Esophagus squamous epithelium (tissue), 5 donors: ENCODE results near the gene ABHD4. TPM values are rescaled to one million over a fixed set of nuclear protein-coding genes. Genes with fewer than 3 reads are reported as not detected.

Source experiments
- DNase-seq: peaks from one replicate; lab custom pipeline; 2025; lab: John Stamatoyannopoulos, UW
- H3K27ac ChIP-seq, 4 donors: fragments of 200-600 bp; sonication (generic); one replicate each; pipeline ENCODE4 v1.5.1; 2016 to 2019; ENCODE audit warnings: mild to moderate bottlenecking in 1 of 4
- H3K27me3 ChIP-seq, 4 donors: fragments of 200-600 bp; sonication (generic); 1 replicate in 3 of 4; 2 replicates in 1 of 4; pipeline versions ENCODE4 v1.5.1 to v1.6.0; 2017 to 2021; ENCODE audit warnings: antibody characterized with exemption in 1 of 4
- H3K36me3 ChIP-seq, 3 donors: fragments of 200-600 bp; sonication (generic); one replicate each; pipeline ENCODE4 v1.5.1; 2016 to 2019
- H3K4me1 ChIP-seq, 3 donors: fragments of 200-600 bp; sonication (generic); one replicate each; pipeline ENCODE4 v1.5.1; 2017 to 2019
- H3K4me3 ChIP-seq, 4 donors: fragments of 200-600 bp; sonication (generic); 1 replicate in 3 of 4; 2 replicates in 1 of 4; pipeline ENCODE4 v1.5.1; 2016 to 2019; ENCODE audit warnings: mild to moderate bottlenecking in 2 of 4, moderate library complexity in 1 of 4
- H3K9me3 ChIP-seq, 3 donors: fragments of 200-600 bp; sonication (generic); one replicate each; pipeline ENCODE4 v1.5.1; 2016 to 2019
- CTCF ChIP-seq, 6 experiments: fragments of 450-650 bp in 4 of 6; fragments of 200-600 bp in 2 of 6; sonication (generic) in 2 of 6; IDR thresholded peaks; one replicate each; pipeline ENCODE4 v1.5.1; 2016 to 2019; ENCODE audit warnings: antibody characterized with exemption in 6 of 6, mild to moderate bottlenecking in 4 of 6, moderate library complexity in 4 of 6
- POLR2A ChIP-seq, 4 donors: fragments of 450-650 bp; IDR thresholded peaks; one replicate each; pipeline ENCODE4 v1.6.1; 2017; ENCODE audit warnings: antibody characterized with exemption in 4 of 4, mild to moderate bottlenecking in 4 of 4, moderate library complexity in 3 of 4
- WGBS, 2 donors: methylation state at CpG; one replicate each; pipeline ENCODE4 v1.1.5; 2018; 5-methylcytosine and 5-hydroxymethylcytosine counted together
- intact Hi-C: fragments of 100-400 bp; cut with DNase I; formaldehyde crosslinking; loops from one replicate; pipeline ENCODE4 v1.15.0; 2022
- total RNA-seq, 4 donors: library from RNA; depleted of rRNA; stranded (reverse); fragments of >200 nt; gene quantifications; one replicate each; pipeline ENCODE4 v1.1.0, GENCODE V29; 2016
- donor health status: DM: yes; HTN: yes; CAD: no.

ABHD4 gene
- total RNA-seq, 4 donors from 2014 or later = 22.9 to 45.4 (median 30.1) TPM

- no peaks in the 10 kb centered on the region for H3K9me3 ChIP-seq
- intact Hi-C loops = loop anchor here (10.0 kb wide), 1 partner anchor 238 kb away; the partner anchor contains the start of gene MMP14
- H3K4me1 ChIP-seq = peaks cover 8 to 37% (median 15%) of the 10 kb centered on the region in 3 donors
- DNase-seq = no peak
- WGBS, 2 donors = 88 to 89% methylated on average over 3 of the region's 3 CpGs
- no peak overlapping the region for H3K4me3 ChIP-seq
- H3K36me3 ChIP-seq = peaks cover 0 to 3% (median under 1%) of the 10 kb centered on the region in 3 donors
- no peak for TF ChIP-seq CTCF (IDR thresholded peaks at IDR 0.05)
- TF ChIP-seq POLR2A (IDR thresholded peaks at IDR 0.05) = no peak
- H3K27ac ChIP-seq = no peak overlapping the region
- peaks cover 0 to 9% (median 0%) of the 10 kb centered on the region in 4 donors for H3K27me3 ChIP-seq
These were observed 1.7 kb upstream of the ABHD4 start for GRCh38 chr14:22596354-22596879.

DNA sequence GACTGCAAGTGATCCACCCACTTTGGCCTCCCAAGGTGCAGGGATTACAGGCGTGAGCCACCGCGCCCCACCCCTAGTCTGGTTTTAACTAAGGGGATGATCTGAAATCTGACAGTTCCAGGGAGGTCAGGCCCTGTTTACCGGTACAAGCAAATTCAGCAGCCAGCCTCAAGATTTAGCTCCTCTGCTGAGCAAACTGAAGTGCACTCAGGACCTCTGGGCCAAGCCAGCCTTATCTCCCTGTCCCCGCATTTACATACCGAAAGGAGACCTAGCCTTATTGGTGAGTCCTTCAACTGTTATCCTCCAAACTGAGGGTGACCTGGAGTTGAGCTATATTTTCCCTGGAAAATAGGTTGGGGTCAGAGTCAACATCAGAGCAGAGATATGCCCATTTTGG lies 835 bp upstream of the ABHD4 start:
- Histone ChIP-seq H3K9me3 (no peaks in the 10 kb centered on the region), H3K27me3 (peaks cover 0 to 9% (median 0%) of the 10 kb centered on the region in 4 donors), H3K4me3 (peak overlapping the region in 1 of 4 donors; percentile 92), H3K4me1 (peaks cover 8 to 45% (median 15%) of the 10 kb centered on the region in 3 donors), H3K27ac (peak overlapping the region in 2 of 4 donors; percentile 92 to 95), H3K36me3 (peaks cover 0 to 11% (median 9%) of the 10 kb centered on the region in 3 donors)
- intact Hi-C loops = loop anchor here (10.0 kb wide), 1 partner anchor 238 kb away; the partner anchor contains the start of gene MMP14
- DNase-seq = no peak
- 86 to 93% methylated on average over 4 to 6 of the region's 6 CpGs for WGBS, 2 donors
- no peak for TF ChIP-seq CTCF (IDR thresholded peaks at IDR 0.05)
- no peak for TF ChIP-seq POLR2A (IDR thresholded peaks at IDR 0.05)

DNA sequence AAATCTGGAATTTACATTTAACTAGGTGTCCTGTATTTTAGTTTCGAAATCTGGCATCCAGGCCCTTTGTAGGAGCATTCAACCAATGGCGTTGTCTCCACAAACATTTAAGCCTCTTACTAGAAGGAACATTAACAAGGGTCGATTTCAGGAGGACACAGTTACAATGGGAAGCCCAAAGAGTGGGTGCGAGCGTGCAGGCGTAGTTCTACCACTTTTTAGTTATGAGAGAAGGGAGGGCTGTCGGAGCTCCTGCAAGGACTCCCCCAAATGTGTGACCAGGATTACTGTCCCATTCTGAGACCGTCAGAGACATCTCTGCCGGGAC lies 365 bp upstream of the ABHD4 start:
- Histone ChIP-seq H3K36me3 (peaks cover 0 to 16% (median 13%) of the 10 kb centered on the region in 3 donors), H3K4me3 (peak overlapping the region; percentile 50 to 92 (median 87))

DNA sequence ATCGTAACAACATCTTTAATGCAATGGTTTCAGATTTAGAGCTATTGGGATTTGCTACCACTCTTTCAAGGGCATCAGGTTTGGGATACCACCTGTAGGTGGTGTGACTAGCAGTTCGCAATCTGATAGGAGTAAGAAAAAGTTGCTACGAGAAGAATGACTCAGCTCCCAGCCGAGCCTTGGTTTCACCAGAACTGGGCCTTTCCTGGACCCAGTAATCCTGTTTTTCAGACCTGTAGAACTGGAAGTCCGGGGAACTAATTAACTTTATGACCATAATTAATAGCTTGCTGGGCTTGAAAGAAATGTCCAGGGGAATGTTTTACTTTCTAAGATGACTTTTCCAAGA lies 770 bp downstream of the ABHD4 start:
- Histone ChIP-seq H3K9me3 (no peaks in the 10 kb centered on the region), H3K27me3 (no peaks in the 10 kb centered on the region), H3K4me3 (peak overlapping the region; percentile 50 to 92 (median 87)), H3K36me3 (peaks cover 6 to 27% (median 25%) of the 10 kb centered on the region in 3 donors), H3K27ac (peak overlapping the region; percentile 90 to 98 (median 94)), H3K4me1 (peaks cover 8 to 54% (median 15%) of the 10 kb centered on the region in 3 donors)
- TF ChIP-seq CTCF (IDR thresholded peaks at IDR 0.05) (peak in 3 of 6 experiments; percentile 21 to 38 (median 31)), POLR2A (IDR thresholded peaks at IDR 0.05) (peak in 1 of 4 donors; percentile 25)
- intact Hi-C loops = loop anchor here (10.0 kb wide), 1 partner anchor 236 kb away; the partner anchor contains the start of gene MMP14
- DNase-seq = no peak
- 0 to 2% methylated on average over 5 of the region's 5 CpGs for WGBS, 2 donors

More for the DNA sequence above, 365 bp upstream of the ABHD4 start:
- TF ChIP-seq POLR2A (IDR thresholded peaks at IDR 0.05) (no peak), CTCF (IDR thresholded peaks at IDR 0.05) (no peak)
- H3K9me3 ChIP-seq = no peaks in the 10 kb centered on the region
- peaks cover 0 to 9% (median 0%) of the 10 kb centered on the region in 4 donors for H3K27me3 ChIP-seq
- peak overlapping the region; percentile 90 to 98 (median 94) for H3K27ac ChIP-seq
- intact Hi-C loops = loop anchor here (10.0 kb wide), 1 partner anchor 237 kb away; the partner anchor contains the start of gene MMP14
- DNase-seq = no peak
- peaks cover 8 to 50% (median 15%) of the 10 kb centered on the region in 3 donors for H3K4me1 ChIP-seq
- WGBS, 2 donors = 4 to 8% methylated on average over 6 to 9 of the region's 9 CpGs

DNA sequence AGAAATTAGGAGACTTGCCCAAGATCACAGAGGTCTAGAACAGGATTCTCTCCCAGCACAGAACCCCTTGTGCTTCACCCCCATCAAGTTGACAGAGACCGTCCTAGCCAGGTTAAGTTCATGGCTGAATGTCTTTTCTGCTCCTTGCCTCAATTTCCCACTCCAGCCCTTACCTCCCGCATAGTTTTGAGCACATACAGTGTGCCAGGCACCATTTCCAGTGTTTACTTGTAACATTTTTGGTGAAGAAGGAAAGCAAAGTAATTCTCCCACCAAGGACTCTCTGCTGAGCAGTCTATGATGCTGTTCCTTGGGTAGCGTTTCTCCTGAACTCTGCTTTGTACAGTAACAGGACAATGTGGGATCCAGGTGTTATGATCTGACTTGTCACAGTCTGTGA lies 1.2 kb downstream of the ABHD4 start:
- intact Hi-C loops = loop anchor here (10.0 kb wide), 1 partner anchor 235 kb away; the partner anchor contains the start of gene MMP14
- DNase-seq = no peak
- Histone ChIP-seq H3K4me3 (peak overlapping the region; percentile 50 to 92 (median 87)), H3K27ac (peak overlapping the region; percentile 90 to 98 (median 94)), H3K4me1 (peaks cover 8 to 54% (median 15%) of the 10 kb centered on the region in 3 donors), H3K27me3 (no peaks in the 10 kb centered on the region), H3K9me3 (no peaks in the 10 kb centered on the region), H3K36me3 (peaks cover 8 to 32% (median 29%) of the 10 kb centered on the region in 3 donors)
- WGBS, 2 donors = 61 to 79% methylated on average over 3 of the region's 3 CpGs
- no peak for TF ChIP-seq POLR2A (IDR thresholded peaks at IDR 0.05)
